Stimulated activated CD4-positive, alpha-beta T cell treated with anti-CD3 and anti-CD28 coated beads, Interleukin-1b, Interleukin-23, amount 100 ng/mL, for 24 hours (primary cell): Measurements from ENCODE around the gene HNRNPUL2.
A peak's percentile ranks its signal among the peaks of the same experiment; 100 is the strongest.

Source experiments
- DNase-seq, 4 experiments: peaks; one replicate each; pipeline ENCODE4 v3.0.0-alpha.2; 2020; ENCODE audit warnings: low read depth in 4 of 4, low spot score in 1 of 4

HNRNPUL2 gene

GRCh38 chr11:62671608-62672389 lies 55.5 kb downstream of the HNRNPUL2 start, which contains the start of the genes LBHD1 and UQCC3:
Gene LBHD1 (minus strand): TSS chr11:62672267. CDS start chr11:62670031, 2,236 bp downstream.
Gene UQCC3 (plus strand): TSS chr11:62671673. CDS start chr11:62671746, 73 bp downstream.
- DNase-seq, result peak in 3 of 4 experiments; percentile 59 to 71 (median 61)

GRCh38 chr11:62671236-62671607 lies 56.0 kb downstream of the HNRNPUL2 start:
- DNase-seq, result no peak

DNA sequence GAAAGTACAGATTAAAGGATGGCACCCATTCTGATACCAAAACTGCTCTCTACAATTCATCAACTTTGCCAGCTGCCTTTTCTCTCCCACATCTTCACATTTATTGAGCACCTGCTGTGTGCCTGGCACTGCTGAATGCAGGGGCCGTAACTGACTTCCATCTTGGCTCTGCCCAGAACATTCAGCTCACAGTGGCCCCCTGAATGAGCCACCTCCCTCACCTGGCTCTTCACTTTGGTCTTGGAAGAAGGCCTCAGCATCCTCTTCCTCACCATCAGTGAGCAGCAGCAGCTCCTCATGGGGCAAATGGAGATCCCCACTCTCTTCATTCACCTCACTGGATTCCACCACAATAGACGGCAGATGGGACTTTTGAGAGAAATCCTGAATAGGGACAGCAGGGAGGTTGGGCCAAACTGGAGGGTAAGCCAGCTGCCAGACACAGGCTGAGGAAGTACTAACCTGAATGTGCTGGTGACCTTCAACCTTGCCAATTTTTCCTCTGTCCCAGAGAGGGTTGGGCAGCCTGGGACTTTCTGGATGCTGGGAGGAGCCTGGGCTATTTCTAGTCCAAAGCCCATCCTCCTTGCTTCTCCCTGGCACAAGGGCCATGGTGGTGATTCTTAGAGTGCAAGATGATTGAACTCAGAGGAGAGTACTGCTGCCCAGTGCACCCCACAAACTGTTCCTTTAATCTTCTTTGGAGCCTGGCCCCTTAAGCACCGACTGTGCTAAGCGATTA lies 57.7 kb downstream of the HNRNPUL2 start:
- no peak for DNase-seq

GRCh38 chr11:62667460-62667859 lies 59.8 kb downstream of the HNRNPUL2 start:
- no peak for DNase-seq

- no peak for DNase-seq
Observed at GRCh38 chr11:62666259-62666926, 60.9 kb downstream of the HNRNPUL2 start.

DNA sequence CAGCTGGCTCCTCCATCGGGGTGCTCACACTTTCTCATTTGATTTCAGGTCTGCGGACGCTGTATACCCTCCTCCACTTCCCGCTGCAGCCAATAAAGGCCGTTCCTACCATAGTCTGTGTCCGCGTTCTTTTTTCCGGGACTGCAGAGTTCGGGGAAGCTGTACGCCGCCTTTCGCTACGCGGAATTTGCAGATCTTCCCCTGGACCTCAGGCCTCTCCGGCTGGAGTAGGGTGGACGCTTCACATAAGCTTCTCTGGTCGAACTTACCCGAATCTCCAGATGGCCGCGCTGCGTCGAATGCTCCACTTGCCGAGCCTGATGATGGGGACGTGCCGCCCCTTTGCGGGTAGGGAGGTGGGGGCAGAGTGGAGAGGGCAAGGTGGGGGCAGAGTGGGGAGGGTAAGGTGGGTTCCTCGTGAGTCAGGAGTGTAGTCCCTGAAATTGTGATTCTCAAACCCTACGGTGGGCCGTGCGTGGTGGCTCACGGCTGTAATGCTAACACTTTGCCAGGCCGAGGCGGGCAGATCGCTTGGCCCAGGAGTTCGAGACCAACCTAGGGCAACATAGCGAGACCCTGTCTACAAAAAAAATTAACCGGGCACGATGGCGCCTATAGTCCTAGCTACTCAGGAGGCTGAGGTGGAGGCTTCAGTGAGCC lies 61.5 kb downstream of the HNRNPUL2 start:
- peak in 1 of 4 experiments; percentile 45 for DNase-seq

DNA sequence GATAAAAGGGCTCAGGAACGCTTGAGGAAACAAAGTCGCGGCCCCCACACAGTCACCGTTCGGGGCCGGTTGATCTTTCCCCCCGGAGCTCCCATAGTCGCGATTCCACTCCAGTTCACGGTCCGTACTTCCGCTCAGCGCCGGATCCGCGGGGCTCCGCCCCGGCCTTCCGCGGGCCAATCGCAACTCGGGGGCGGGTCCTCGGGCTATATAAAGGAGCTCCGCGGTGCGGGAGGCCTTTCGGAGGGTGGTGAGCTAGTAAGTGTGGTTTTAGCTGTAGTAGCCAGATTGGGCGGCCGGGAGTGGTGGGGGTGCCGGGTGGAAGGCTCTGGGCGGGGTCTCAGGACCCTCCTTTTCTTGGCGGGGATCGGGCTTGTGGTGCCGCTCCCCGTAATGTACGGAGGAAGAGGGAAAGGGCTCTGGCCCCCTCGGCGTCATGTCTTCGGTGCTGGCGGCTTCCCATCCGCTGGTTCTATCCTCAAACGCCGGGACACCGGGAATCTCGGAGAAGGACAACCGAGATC lies 62.1 kb downstream of the HNRNPUL2 start, which contains the start of the genes C11orf98 and CSKMT:
TSS of gene C11orf98 (minus strand) at position 136 of the 524 bp plus-strand sequence. CDS start at position 95, 41 bp downstream.
TSS of gene CSKMT (plus strand) at position 238 of the 524 bp plus-strand sequence. CDS start 568 bp downstream, outside the sequence.
- DNase-seq, result peak; percentile 88 to 97 (median 94)

- DNase-seq, result no peak
Observed at GRCh38 chr11:62664405-62665074, 62.7 kb downstream of the HNRNPUL2 start.
